Measurements from ENCODE around the gene WNK2. TPM values are rescaled to one million over a fixed set of nuclear protein-coding genes. Genes with fewer than 3 reads are reported as not detected.
A peak's percentile ranks its signal among the peaks of the same experiment; 100 is the strongest.

Gene WNK2
- total RNA-seq, 2 donors from 2014 or later = 34.8 to 39.5 TPM

DNA sequence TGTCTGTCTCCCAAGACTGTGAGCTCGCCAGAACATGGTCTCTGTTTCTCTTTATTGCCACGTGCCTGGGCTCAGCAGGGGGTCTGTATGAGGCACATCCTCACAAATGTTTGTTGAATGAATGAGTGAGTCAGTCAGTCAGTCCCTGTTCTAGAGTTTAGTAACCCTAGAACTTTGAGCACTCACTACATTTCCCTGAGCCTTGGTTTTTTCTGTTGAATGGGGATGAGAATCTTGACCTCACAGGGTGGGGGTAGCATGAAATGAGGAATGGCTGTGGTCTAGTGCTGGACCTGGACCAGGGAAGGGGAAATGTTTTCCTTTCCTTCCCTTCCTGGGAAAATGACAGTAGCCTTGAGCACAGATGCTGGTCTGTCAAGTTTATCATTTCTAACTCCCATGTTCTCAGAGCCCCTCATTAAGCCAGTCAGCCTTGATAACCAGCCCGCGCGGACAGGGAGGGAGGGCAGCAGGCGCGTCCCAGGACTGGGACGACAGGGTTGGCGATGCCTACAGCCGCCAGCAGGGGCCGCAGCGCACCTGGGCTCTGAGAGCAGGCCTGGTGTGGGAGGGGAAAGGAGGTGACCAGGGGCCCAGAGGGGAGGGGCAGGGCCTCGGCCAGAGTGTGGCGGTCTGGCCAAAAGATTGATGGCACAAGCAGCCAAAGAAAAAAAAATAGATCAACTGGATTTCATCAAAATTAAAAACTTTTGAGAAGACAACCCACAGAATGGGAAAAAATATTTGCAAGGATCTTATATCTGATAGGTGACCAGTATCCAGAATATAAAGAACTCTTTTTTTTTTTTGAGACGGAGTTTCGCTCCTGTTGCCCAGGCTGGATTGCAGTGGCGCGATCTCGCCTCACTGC is 24.1 kb upstream of the WNK2 start:
- intact Hi-C loops (cut with DNase I) = loop anchor here in 1 of 2 donors (5.0 kb wide), 1 partner anchor 142 kb away; no protein-coding TSS in a partner anchor
- peak; percentile 94 for DNase-seq (ENCODE audit: low spot score)

DNA sequence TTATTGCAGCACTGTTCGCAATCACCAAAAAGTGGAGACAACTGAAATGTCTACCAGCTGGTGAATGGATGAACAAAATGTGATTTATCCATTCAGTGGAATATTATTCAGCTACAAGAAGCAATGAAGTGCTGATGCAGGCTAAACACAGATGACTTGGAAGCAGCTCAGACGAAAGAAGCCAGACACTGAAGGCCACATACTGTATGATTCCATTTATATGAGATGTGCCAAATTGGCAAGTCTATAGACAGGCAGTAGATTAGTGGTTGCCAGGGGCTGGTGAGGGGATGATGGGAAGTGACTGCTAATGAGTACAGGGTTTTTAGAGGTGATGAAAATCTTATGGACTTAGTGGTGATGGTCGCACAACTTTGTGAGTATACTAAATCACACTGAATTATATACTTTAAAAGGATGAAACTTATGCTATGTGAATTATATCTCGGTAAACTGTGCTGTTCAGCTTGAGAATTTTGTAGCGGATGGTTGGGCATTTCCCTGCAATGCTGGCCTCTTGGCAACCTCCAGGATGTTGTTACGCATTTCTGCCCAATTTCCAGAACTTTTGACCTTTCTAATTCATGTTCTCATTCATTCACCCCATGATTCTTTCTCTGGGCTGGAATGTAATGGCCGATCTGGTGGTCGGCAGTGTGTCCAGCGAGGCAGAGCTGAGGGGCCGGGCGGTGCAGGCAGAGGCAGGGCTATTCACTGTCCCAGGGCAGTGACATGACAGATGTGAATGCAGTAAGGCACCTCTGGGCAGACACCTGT is 22.0 kb upstream of the WNK2 start:
- no peak for DNase-seq (ENCODE audit: low spot score)
- intact Hi-C loops (cut with DNase I) = loop anchor here in 1 of 2 donors (5.0 kb wide), 1 partner anchor 140 kb away; no protein-coding TSS in a partner anchor

DNA sequence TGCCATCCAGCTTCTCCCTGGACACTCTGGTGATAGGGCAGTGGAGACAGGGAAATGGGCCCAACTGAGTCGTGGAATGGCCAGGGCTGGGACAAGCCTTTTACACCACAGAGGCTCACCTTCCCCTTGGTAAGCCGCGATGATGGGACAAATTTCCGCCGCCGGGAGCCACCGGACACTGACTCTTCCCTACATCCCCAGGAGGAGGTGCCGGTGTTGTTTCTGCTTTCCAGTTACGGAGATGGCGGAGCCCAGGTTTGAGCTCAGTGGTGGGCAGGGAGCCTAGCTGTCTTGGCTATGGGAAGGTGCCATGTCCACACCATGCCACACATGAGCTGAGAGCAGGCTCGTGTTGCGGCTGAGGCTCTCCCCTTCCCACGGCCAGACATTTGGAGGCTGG is 19.9 kb upstream of the WNK2 start:
- DNase-seq (ENCODE audit: low spot score) = no peak
- intact Hi-C loops (cut with DNase I) = loop anchor here in 1 of 2 donors (5.0 kb wide), 1 partner anchor 138 kb away; no protein-coding TSS in a partner anchor

- no peak for DNase-seq (ENCODE audit: low spot score)
- intact Hi-C loops (cut with DNase I) = no loop called here
Measured at GRCh38 chr9:93166699-93167098, 17.2 kb upstream of the WNK2 start.

GRCh38 chr9:93167185-93167584 is 16.8 kb upstream of the WNK2 start:
- intact Hi-C loops (cut with DNase I) = no loop called here

GRCh38 chr9:93167838-93168237 is 16.1 kb upstream of the WNK2 start:
- DNase-seq (ENCODE audit: low spot score) = no peak
- intact Hi-C loops (cut with DNase I) = no loop called here

More at GRCh38 chr9:93167185-93167584, 16.8 kb upstream of the WNK2 start:
- DNase-seq (ENCODE audit: low spot score) = no peak

DNA sequence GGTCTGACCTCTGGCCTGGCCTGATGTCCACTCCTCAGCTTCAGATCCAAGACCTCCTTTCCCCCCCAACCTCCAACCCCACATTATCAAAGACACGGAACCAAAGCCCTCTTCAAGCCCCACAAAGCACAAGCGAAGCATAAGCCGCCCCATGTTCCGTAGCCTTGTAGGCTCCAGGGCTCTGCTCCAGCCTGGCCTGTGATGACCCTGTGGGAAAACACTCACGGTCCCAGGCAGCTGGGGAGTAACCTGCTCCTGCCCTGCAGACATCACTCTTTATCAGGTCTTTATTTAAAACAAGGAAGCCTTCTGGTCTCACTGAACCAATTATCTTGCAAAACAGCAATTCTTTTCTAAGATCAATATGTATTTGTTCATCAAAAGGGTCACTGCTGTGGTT is 15.4 kb upstream of the WNK2 start:
- no peak for DNase-seq (ENCODE audit: low spot score)
- intact Hi-C loops (cut with DNase I) = no loop called here

GRCh38 chr9:93169444-93169843 is 14.5 kb upstream of the WNK2 start:
- DNase-seq (ENCODE audit: low spot score) = no peak
- intact Hi-C loops (cut with DNase I) = no loop called here

GRCh38 chr9:93170571-93170970 is 13.4 kb upstream of the WNK2 start:
- intact Hi-C loops (cut with DNase I) = no loop called here
- DNase-seq (ENCODE audit: low spot score) = no peak

GRCh38 chr9:93171261-93171990 is 12.5 kb upstream of the WNK2 start:
- no peak for DNase-seq (ENCODE audit: low spot score)
- intact Hi-C loops (cut with DNase I) = no loop called here

GRCh38 chr9:93172666-93173364 is 11.1 kb upstream of the WNK2 start:
- intact Hi-C loops (cut with DNase I) = no loop called here
- no peak for DNase-seq (ENCODE audit: low spot score)

GRCh38 chr9:93173365-93174051 is 10.4 kb upstream of the WNK2 start:
- intact Hi-C loops (cut with DNase I) = no loop called here
- DNase-seq (ENCODE audit: low spot score) = no peak

DNA sequence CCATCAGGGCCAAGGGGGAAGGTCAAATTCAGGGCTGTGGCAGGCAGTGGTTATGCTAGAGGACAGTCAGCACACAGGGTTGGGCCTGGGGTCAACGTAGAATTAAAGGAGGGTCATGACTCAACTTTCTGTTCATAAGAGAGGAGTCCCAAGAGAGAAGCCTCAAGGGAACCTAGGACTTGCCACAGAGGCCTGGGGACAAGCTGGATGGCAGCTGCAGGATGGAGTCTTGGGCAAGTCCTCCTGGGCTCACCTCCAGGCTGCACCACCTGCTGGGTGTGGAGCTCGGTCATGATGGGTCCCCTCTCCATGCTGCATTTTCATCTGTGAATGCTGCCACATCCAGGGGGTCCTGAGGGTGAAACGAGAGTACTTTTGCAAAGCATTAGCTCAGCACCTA is 9.0 kb upstream of the WNK2 start:
- no peak for DNase-seq (ENCODE audit: low spot score)
- intact Hi-C loops (cut with DNase I) = no loop called here

- intact Hi-C loops (cut with DNase I) = no loop called here
- DNase-seq (ENCODE audit: low spot score) = no peak
Measured at GRCh38 chr9:93177676-93178075, 6.3 kb upstream of the WNK2 start.

DNA sequence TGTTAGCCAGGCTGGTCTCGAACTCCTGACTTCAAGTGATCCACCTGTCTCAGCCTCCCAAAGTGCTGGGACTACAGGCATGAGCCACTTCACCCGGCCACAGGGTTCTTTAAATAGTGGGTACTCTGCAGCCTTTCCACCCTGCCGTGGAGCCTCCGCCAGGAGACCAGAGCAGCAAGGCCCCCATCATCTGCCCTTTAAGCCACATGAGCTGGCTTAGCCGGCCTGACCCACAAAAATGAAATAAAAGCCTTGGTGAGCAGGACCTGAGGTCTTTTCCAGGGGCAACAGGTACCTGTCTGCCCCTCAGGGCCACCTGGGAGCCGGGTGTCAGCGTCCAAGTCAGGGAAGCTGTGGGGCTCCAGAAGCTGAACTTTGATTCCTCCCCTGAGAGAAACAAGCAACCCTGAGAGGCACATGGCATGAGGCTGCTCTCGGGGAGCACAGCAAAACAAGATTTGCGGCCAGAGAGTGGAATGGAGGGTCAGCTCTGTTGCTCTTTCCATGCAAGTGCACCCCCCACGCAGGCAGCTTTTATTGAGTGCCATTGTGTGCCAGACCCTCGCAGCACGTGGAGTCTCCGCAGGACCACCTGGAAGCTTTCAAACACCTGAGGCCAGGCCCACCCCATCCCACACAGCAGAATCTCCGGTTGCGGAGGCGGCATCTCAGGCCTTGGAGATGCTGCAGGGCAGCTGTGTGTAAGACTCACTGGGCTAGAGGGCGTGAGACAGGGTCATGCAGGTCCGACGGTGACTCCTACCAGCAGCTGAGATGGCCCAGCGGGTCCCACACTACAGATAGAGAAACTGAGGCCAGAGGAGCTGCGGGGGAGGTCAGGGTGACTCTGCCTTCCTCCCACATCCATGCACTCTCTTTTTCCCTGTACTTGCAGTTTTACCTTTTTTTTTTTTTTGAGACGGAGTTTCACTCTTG is 4.8 kb upstream of the WNK2 start:
- DNase-seq (ENCODE audit: low spot score) = no peak
- intact Hi-C loops (cut with DNase I) = no loop called here

GRCh38 chr9:93180938-93181337 is 3.0 kb upstream of the WNK2 start:
- no peak for DNase-seq (ENCODE audit: low spot score)
- intact Hi-C loops (cut with DNase I) = no loop called here

DNA sequence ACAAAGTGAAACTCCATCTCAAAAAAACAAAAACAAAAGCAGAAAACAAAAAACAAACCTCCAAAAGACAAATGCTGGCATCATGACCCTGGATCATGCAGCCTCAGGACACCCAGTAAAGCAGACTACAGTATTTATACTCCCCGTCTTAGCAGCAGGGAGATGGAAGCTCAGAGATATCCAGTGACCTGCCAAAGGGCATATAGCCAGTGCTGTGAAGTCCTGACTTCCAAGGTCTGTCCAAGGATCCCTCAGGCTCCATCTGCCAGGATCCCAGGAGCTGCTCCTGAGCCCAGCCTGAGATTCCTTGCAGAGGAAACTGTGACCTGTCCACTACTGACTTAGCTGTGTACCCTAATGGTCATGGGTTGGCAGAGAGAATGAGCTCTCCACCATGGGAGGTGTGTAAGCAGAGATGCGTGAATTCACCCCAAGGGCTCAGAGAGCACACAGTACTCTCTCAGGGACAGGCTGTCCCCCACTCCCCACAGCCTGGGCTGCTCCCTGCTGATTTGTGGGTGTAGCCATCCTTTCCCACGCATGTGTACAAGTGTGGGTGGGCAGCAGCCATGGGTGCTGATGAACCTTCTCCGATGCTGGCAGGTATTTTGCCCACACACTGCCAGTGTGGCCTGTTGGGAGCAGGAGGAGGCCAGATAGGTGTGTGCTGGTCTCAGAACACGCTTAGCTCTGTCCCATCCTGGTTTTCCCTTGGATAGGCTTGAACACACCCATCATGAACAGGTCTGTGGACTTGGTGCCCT is 2.1 kb upstream of the WNK2 start:
- intact Hi-C loops (cut with DNase I) = no loop called here
- no peak for DNase-seq (ENCODE audit: low spot score)
